C1 segment of cervical spinal cord (tissue), 14 donors: ENCODE measurements around the gene EDRF1.

Experiments used
- DNase-seq, 14 donors: peaks; one replicate each; lab custom pipeline; 2025; lab: John Stamatoyannopoulos, UW

Gene EDRF1

GRCh38 chr10:125788156-125789034, 68.9 kb downstream of the EDRF1 start:
- no peak for DNase-seq

- DNase-seq, result no peak
Measured at GRCh38 chr10:125792342-125793300, 73.1 kb downstream of the EDRF1 start.

GRCh38 chr10:125795128-125795527, 75.6 kb downstream of the EDRF1 start:
- peak in 13 of 14 donors; percentile 4 to 90 (median 72) for DNase-seq

- DNase-seq, result no peak
Measured at GRCh38 chr10:125795637-125796190, 76.2 kb downstream of the EDRF1 start.

- DNase-seq, result no peak
Measured at GRCh38 chr10:125797424-125797823, 77.9 kb downstream of the EDRF1 start.

- no peak for DNase-seq
Measured at GRCh38 chr10:125797994-125798662, 78.6 kb downstream of the EDRF1 start.

- no peak for DNase-seq
Measured at GRCh38 chr10:125799451-125800182, 80.1 kb downstream of the EDRF1 start.

GRCh38 chr10:125801574-125801973, 82.1 kb downstream of the EDRF1 start:
- no peak for DNase-seq

- DNase-seq, result no peak
Measured at GRCh38 chr10:125802131-125802530, 82.6 kb downstream of the EDRF1 start.

GRCh38 chr10:125802739-125803138, 83.2 kb downstream of the EDRF1 start:
- DNase-seq, result no peak

- no peak for DNase-seq
Measured at GRCh38 chr10:125808047-125808446, 88.5 kb downstream of the EDRF1 start.

- DNase-seq, result no peak
Measured at GRCh38 chr10:125811251-125811650, 91.7 kb downstream of the EDRF1 start.

GRCh38 chr10:125812128-125812750, 92.7 kb downstream of the EDRF1 start:
- no peak for DNase-seq
